ENCODE data around the gene SOHLH2.
A peak's percentile ranks its signal among the peaks of the same experiment; 100 is the strongest.

Gene SOHLH2

DNA sequence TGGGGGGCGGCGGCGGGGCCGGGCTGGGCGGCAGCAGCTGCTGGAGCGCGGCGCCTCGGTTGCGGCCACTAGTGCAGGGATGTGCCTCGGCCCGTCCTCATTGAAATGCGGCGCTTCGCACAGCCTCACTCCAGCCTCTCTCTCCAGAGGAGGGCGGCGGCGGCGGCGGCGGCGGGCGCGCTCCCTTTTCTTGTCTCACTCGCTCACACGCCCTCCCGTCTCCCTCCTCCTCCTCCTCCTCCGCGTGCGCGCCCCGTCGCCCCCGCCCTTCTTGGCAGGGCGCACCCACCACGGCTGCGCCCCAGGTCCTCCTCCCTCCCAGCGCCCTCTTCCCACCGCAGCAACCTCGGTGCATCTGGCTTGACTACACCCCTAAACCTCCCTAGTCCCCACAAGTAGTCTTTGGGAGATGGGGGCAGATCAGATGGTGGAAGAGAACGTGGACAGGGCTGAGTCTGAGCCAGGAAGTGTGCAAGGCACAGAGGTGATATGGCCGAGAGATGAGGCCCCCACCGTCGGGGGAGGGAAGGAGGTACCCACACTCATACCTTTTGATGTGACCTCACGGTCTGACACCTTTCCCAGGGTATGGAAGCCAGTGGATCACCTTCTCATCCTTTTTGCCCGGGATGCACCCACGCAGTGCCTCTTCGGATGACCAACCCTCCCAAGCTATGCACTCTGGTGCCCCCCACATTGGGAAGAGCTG is 83.0 kb downstream of the SOHLH2 start, which contains the start of gene DCLK1:
Gene DCLK1, minus strand, starts transcription at position 161 of the 709 bp plus-strand sequence.
- peak; percentile 31 for DNase-seq

DNA sequence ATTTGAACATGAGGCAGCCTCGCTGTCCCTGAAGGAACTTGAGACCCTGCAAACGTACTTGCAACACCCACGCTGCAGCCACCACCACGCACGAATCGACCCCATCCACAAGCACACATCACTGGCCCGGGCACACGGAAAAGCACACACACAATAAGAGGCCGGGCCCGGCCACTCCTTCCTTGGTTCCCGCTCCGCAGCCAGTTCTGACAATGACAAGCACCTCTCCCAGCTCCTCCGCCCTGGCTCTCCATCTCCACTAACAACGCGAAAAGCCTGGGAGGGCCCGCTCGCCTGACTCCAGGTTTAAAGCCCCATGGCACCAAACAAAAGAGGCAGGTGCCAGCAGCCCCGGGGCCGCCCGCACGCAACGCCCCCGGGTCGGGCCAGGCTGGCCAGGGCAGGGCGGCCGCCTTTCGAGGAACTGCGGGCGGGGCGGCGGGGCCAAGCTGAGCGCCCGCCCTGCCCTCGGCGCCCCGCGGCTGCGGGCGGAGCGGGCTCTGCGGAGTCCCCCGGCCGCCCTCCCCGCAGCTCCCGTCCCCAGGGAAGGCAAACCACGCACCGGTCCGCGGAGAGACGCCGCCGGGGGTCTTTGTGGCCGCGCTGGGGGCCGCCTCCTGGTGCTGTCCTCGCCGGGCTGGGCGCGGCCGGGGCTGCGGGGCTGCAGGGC is 83.7 kb downstream of the SOHLH2 start:
- no peak for DNase-seq

DNA sequence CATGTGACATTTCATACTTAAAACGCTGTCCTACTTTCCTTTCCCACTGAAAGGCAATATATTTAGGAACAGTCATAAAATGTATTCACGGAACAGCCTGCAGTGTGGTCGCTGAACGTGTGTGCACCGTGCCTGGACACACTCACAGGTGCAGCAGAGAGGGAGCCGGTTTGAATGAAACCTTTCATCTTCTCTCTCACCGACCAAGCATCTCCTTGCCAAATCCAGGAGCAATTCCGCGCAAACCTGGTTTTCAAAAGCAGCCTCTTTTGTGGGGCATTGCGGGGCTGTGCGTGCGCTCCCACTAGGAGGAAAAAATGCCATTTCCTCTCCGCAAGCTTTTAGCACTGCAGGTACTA is 84.2 kb downstream of the SOHLH2 start:
- DNase-seq = no peak

DNA sequence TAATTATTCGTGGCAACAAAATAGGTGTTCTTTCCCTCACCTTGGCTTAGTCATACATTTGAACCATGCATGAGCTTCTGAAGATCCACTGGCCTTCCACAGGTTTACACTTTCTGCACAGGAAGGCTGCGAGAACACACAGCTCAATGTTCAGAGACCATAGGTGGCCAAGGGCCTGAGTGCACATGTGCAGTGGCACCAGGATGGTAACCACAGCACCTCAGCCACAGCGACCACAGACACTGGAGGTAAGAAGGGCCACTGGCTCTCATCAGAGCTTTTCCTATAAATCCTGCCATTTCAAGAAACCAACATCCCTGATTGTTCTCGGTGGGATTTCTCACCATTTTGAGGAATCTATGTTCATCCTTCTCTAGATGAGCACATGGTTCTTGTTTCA is 84.8 kb downstream of the SOHLH2 start:
- DNase-seq = no peak

DNA sequence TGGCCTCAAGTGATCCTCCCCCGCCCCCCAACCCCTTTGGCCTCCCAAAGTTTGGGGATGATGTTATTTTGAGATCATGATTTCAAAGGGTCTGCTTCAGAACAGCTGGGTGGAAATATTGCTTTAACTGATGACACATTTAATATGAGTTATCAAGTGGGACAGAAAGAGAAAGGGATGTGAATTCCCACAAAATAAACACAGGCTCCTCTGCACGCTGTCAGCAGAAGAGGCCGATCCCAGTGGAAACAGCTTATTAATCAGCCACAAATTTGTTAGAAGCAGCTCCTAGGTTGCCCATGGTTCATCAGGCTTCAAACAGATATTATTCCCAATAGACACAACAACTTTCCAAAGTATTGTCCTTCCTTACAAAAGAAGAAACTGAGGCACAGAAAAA is 87.9 kb downstream of the SOHLH2 start:
- no peak for DNase-seq

DNA sequence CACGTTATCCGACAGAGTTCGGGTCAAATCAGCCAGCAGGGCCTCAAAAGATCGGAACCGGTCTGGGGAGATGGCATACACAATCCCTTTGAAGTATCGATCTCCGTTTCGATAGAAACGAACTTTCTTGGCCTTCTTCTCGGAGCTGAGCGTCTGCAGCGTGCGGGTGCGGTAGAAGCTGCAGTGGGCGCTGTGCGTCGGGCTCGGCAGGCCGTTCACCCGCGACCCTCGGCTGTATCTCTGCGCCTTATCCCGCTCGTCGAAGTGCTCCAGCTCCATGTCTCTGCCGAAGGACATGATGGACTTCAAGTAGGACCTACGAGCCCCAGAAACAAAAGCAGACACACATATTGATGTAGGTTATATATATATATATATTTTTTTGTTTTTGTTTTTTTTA is 88.5 kb downstream of the SOHLH2 start:
- DNase-seq = no peak

DNA sequence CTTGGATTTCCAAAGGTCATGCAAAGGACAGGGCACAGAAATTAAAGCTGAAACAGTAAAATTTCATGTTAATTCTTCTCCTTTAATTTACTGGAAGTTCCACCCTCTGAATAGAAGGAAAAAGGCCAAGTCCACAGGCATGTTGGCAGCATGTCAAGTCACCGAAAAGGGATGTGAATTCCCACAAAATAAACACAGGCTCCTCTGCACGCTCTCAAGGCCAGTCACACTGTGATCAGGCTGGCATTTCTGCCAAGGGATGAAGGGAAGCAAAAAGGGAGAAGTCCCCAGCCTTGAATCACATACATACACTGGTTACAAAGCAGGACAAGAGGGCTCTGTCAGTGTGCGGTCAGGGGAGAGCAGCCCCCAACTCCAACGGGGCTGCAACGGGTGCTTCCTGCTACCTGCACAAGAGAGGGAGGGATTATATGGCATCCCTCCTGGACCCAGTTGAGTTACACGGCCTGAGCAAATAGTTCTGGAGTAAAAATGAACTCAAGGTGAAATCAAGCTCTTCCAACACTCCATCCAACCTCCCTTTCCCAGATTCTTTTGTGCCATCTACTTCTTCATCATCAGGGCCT is 90.0 kb downstream of the SOHLH2 start:
- DNase-seq = no peak

Data from hematopoietic multipotent progenitor cell treated with erythropoietin and hydrocortisone succinate and interleukin-3 and kit ligand, for 8 days (in vitro differentiated cells).